Duodenal mucosa (tissue), 2 donors: Measurements from ENCODE around the gene TLL1.

Experiments
- H3K27ac ChIP-seq: one replicate; pipeline ENCODE4 v1.7.0; 2013; ENCODE audit warnings: low read depth, low read length
- H3K27me3 ChIP-seq, 2 donors: one replicate each; pipeline ENCODE4 v1.7.0; 2013; ENCODE audit warnings: low read length in 2 of 2, control low read depth in 1 of 2; ENCODE audit not compliant: insufficient read depth in 2 of 2, control insufficient read depth in 1 of 2
- H3K36me3 ChIP-seq, 2 donors: one replicate each; pipeline ENCODE4 v1.7.0; 2013; ENCODE audit warnings: low read length in 2 of 2, control low read depth in 1 of 2; ENCODE audit not compliant: insufficient read depth in 2 of 2, control insufficient read depth in 1 of 2
- H3K4me1 ChIP-seq, 2 donors: one replicate each; pipeline ENCODE4 v1.7.0; 2013; ENCODE audit warnings: low read length in 2 of 2, control low read depth in 1 of 2; ENCODE audit not compliant: insufficient read depth in 2 of 2, control insufficient read depth in 1 of 2
- H3K4me3 ChIP-seq, 2 donors: one replicate each; pipeline ENCODE4 v1.7.0; 2013; ENCODE audit warnings: low read length in 2 of 2, low read depth in 1 of 2
- H3K9ac ChIP-seq, 2 donors: one replicate each; pipeline ENCODE4 v1.7.0; 2013; ENCODE audit warnings: low read length in 2 of 2, low read depth in 1 of 2
- H3K9me3 ChIP-seq, 2 donors: one replicate each; pipeline ENCODE4 v1.7.0; 2013; ENCODE audit warnings: low read length in 2 of 2, control low read depth in 1 of 2; ENCODE audit not compliant: control insufficient read depth in 1 of 2

TLL1 gene

DNA sequence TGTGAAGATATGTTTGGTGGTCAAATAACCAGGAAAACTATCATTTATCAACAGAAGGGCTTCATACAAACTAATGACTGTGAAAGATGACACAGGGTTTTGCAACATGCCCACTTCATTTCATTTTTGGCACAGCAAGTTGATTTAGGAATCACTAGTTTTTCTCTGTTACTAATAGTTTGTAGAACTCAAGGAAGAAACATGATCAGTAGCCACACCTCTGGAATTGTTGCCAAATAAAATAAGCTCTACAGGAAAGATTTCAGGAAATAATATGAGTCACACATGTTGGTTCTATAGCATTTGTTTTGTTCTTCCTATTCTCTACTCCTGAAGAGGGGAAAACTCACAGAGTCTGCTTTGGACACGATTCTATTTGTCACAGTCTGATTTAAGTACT is 255.4 kb downstream of the TLL1 start:
- no peaks in the 10 kb centered on the region for H3K27me3 ChIP-seq
- H3K36me3 ChIP-seq: no peaks in the 10 kb centered on the region
- no peak overlapping the region for H3K27ac ChIP-seq
- no peaks in the 10 kb centered on the region for H3K4me1 ChIP-seq
- no peak overlapping the region for H3K9ac ChIP-seq
- H3K4me3 ChIP-seq: no peak overlapping the region
- no peaks in the 10 kb centered on the region for H3K9me3 ChIP-seq

DNA sequence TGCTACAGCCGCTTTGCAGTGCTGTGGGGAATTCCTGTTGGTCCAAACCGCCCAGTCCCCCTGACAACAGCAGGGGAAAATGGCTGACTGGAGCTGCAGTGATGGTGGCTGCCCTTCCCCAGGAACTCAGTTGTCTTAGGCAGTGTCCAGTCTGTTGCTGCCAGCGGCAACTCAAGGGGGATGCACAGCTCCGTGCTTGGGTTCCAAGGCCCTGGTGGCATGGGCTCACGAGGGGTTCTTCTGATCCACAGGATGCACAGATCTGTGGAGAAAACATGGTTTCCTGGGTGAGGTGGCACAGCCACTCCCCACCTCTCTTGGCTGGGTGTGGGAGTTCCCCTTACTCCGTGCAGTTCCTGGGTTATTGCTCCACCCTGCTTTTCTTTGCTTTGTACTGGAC is 261.2 kb downstream of the TLL1 start:
- no peaks in the 10 kb centered on the region for H3K27me3 ChIP-seq
- no peaks in the 10 kb centered on the region for H3K4me1 ChIP-seq
- H3K9me3 ChIP-seq: no peaks in the 10 kb centered on the region
- H3K36me3 ChIP-seq: no peaks in the 10 kb centered on the region
- no peak overlapping the region for H3K4me3 ChIP-seq
- H3K9ac ChIP-seq: no peak overlapping the region
- H3K27ac ChIP-seq: no peak overlapping the region

DNA sequence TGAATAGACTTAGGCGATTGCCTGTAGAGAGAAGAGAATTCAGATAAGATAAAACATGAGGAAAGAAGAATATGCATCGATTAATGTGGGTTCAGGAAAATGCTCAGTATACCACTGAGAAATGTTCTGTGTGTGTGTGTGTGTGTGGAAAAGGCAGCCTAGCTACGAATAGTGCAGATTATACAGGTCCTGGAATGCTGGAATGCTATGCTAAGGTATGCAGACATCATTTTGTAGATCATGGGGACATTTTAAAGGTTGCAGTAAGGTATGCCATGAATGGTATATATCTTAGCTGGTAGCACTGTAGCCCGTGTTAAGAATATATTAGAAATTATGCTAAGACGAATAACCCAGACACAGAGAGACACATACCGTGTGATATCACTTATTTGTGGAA is 267.9 kb downstream of the TLL1 start:
- no peaks in the 10 kb centered on the region for H3K36me3 ChIP-seq
- no peaks in the 10 kb centered on the region for H3K4me1 ChIP-seq
- H3K27ac ChIP-seq: no peak overlapping the region
- H3K27me3 ChIP-seq: no peaks in the 10 kb centered on the region
- no peaks in the 10 kb centered on the region for H3K9me3 ChIP-seq
- H3K4me3 ChIP-seq: no peak overlapping the region
- no peak overlapping the region for H3K9ac ChIP-seq

DNA sequence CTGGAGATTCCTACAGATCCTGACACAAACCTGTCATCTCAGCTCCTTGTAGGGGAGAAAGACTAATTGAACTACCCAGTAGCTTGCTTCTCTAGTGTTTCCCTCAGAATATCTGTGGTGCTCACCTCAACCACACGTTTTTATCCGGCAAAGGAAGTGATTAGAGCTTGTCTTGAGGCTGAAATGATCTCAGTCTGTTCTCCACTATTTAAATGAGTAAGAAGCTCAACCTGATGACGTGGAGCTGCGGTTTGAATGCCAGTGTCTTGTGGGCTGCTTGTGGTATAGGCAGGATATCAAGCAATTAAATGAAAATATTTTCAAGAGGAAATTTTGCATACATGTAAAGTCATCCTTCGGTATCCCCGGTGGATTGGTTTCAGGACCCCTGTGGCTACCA is 270.2 kb downstream of the TLL1 start:
- Histone ChIP-seq H3K27me3 (no peaks in the 10 kb centered on the region), H3K27ac (no peak overlapping the region), H3K36me3 (no peaks in the 10 kb centered on the region), H3K4me1 (no peaks in the 10 kb centered on the region), H3K4me3 (no peak overlapping the region), H3K9ac (no peak overlapping the region), H3K9me3 (no peaks in the 10 kb centered on the region)

DNA sequence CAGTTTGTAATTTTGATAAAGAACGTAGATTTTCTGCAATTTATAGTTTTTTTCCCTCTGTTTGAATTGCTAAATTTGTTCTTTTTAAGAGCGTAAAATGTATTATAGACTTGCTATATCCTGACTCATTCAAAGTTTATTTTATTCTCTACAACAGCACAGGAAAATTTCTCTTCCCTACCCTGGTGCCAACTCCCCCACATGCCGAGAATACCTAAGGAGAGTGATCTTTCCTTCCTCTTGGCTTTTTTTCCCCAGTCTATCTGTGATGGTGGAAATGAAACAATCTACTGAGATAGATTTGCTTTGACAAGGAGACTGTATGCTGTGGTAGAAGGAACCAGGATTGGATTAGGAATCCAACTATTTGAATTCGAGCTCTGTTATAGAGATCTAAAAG is 271.6 kb downstream of the TLL1 start:
- Histone ChIP-seq H3K36me3 (no peaks in the 10 kb centered on the region), H3K27me3 (no peaks in the 10 kb centered on the region), H3K9ac (no peak overlapping the region), H3K4me1 (no peaks in the 10 kb centered on the region), H3K9me3 (no peaks in the 10 kb centered on the region), H3K27ac (no peak overlapping the region), H3K4me3 (no peak overlapping the region)

DNA sequence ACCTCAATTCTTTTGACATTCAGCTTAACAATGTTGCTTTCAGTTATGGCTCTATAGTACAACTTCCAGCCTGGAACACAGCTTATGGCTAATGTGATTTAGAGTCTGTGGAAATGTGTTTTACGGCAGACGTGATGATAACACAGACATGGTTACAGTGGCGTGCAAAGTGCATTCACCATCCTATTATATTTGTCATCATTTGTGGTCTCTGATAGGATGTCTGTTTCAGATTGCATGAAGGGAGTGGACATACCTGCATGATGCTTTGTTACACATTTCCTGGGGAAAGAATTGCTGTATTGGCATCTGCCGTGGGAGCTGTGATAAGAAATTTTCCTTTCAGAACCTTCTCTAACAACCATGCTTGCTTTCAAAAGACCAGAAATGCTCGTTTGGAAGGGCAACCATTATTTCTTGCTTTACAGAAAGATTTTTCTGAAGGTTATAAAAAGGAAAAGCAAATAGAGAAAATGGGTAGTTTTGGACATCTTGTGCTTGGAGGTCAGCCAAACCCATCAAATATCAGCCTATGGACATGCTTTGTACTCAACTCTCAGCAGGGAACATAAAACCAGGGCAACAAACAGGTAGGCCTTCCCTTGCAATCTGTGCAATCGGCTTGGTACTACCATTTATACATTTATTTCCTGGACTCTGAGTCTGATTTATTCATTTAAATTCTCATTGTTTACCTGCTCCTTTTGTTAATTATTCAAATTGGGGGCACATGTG is 273.9 kb downstream of the TLL1 start:
- Histone ChIP-seq H3K27ac (no peak overlapping the region), H3K9me3 (no peaks in the 10 kb centered on the region), H3K9ac (no peak overlapping the region), H3K27me3 (no peaks in the 10 kb centered on the region), H3K4me1 (no peaks in the 10 kb centered on the region), H3K36me3 (no peaks in the 10 kb centered on the region), H3K4me3 (no peak overlapping the region)
